ENCODE measurements around the gene GPD2. TPM values are rescaled to one million over a fixed set of nuclear protein-coding genes. Genes with fewer than 3 reads are reported as not detected.

GPD2 gene
- total and polyA plus RNA-seq, 2 experiments from 2014 or later = 11.3 to 27.4 TPM

DNA sequence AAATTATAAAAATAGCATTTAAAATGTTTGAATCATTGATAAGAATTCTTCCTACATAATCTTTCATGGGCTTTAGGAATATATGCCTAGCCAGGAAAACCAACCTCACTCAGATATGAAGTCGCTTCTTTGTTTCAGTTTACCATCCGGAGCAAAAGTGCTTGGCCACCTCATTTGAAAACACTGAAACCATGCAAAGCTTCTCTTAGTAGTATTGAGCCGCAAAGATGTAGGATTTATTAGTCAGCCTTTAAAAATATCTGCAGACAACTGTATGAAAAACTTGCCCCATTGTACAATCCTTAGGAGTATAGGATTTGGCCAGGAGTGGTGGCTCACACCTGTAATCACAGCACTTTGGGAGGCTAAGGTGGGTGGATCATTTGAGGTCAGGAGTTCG, 24.3 kb upstream of the GPD2 start:
- TF ChIP-seq, protein P1, sequence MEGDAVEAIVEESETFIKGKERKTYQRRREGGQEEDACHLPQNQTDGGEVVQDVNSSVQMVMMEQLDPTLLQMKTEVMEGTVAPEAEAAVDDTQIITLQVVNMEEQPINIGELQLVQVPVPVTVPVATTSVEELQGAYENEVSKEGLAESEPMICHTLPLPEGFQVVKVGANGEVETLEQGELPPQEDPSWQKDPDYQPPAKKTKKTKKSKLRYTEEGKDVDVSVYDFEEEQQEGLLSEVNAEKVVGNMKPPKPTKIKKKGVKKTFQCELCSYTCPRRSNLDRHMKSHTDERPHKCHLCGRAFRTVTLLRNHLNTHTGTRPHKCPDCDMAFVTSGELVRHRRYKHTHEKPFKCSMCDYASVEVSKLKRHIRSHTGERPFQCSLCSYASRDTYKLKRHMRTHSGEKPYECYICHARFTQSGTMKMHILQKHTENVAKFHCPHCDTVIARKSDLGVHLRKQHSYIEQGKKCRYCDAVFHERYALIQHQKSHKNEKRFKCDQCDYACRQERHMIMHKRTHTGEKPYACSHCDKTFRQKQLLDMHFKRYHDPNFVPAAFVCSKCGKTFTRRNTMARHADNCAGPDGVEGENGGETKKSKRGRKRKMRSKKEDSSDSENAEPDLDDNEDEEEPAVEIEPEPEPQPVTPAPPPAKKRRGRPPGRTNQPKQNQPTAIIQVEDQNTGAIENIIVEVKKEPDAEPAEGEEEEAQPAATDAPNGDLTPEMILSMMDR (IDR thresholded peaks at IDR 0.05; ENCODE audit: low read depth, low read length) = no peak
- H3K4me3 ChIP-seq = no peak overlapping the region
- no peak for DNase-seq (ENCODE audit: low read depth in 1 of 2, low spot score in 1 of 2)
- no peaks in the 10 kb centered on the region for H3K36me3 ChIP-seq
- H3K27ac ChIP-seq = no peak overlapping the region
- H3K27me3 ChIP-seq = no peaks in the 10 kb centered on the region
- H3K4me1 ChIP-seq (ENCODE audit: low read depth) = no peaks in the 10 kb centered on the region
- no peaks in the 10 kb centered on the region for H3K9me3 ChIP-seq (ENCODE audit: low read depth)

DNA sequence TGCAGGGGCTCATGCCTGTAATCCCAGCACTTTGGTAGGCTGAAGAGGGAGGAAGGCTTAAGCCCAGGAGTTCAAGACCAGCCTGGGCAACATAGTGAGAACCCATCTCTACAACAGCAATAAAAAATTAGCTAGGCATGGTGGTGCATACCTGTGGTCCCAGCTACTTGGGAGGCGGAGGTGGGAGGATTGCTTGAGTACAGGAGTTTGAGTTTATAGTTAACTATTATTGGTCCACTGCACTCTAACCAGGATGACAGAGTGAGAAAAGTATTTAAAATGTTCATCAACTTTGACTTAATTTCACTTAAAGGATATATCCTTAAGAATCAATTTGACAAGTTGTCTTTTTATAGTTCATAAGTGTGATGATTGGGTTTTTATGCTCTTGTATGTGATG, 14.3 kb upstream of the GPD2 start:
- no peak for DNase-seq (ENCODE audit: low read depth in 1 of 2, low spot score in 1 of 2)
- Histone ChIP-seq H3K4me3 (no peak overlapping the region), H3K9me3 (ENCODE audit: low read depth) (no peaks in the 10 kb centered on the region), H3K27ac (no peak overlapping the region), H3K4me1 (ENCODE audit: low read depth) (no peaks in the 10 kb centered on the region), H3K27me3 (no peaks in the 10 kb centered on the region), H3K36me3 (no peaks in the 10 kb centered on the region)
- TF ChIP-seq, protein P1 (IDR thresholded peaks at IDR 0.05; ENCODE audit: low read depth, low read length) = no peak

DNA sequence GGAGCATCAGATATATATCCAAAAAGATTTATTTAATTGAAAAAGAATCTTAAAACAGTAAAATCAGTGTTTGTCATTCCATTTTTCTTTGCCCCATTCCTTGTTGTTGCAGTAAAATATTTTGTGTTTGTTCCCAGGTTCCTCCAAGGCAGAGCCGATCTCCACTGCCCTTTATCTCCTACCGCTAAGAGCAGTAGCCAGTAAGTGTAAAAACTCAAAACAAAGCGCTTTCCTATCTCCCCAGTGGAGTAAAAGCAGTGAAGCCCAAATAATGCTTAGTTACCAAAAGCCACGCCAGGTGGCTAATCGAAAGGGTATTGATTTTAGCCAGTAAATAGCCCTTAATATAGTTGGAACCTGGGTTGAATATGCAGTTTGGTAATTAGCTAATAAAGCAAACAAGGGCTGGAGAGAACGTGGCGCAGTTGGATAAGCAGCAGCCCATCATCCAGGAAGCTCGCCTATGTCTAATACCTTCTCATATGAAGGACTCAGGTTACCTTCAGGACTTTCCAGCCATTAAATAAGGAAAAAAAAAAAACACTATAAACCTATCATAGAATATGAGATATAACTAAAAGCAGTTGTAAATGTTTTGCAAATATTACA, 12.4 kb upstream of the GPD2 start:
- no peak for DNase-seq (ENCODE audit: low read depth in 1 of 2, low spot score in 1 of 2)
- Histone ChIP-seq H3K4me1 (ENCODE audit: low read depth) (no peaks in the 10 kb centered on the region), H3K4me3 (no peak overlapping the region), H3K27me3 (no peaks in the 10 kb centered on the region), H3K27ac (no peak overlapping the region), H3K9me3 (ENCODE audit: low read depth) (no peaks in the 10 kb centered on the region), H3K36me3 (no peaks in the 10 kb centered on the region)
- TF ChIP-seq, protein P1 (IDR thresholded peaks at IDR 0.05; ENCODE audit: low read depth, low read length) = no peak

DNA sequence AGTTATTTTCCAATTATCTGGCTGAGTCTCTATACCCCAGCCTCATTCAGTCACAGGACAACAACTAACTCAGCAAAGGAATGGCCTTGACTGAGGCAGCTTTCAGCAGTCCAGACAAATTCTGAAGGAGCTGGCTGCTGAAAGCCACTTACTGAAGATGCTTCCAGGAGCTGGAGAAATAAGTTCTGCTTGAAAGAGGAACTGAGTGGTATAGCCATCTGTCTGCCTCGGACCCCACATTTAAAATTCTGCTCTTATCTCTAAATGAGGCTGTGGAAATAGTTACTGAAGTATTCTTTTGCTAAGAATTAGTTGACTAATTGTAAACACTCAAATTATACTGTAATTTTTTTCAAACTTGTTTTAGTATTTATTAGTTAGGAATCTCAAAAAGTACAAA, 9.1 kb upstream of the GPD2 start:
- TF ChIP-seq, protein P1 (IDR thresholded peaks at IDR 0.05; ENCODE audit: low read depth, low read length) = no peak
- Histone ChIP-seq H3K4me1 (ENCODE audit: low read depth) (no peaks in the 10 kb centered on the region), H3K4me3 (no peak overlapping the region), H3K9me3 (ENCODE audit: low read depth) (no peaks in the 10 kb centered on the region), H3K27ac (no peak overlapping the region), H3K27me3 (no peaks in the 10 kb centered on the region), H3K36me3 (no peaks in the 10 kb centered on the region)
- DNase-seq (ENCODE audit: low read depth in 1 of 2, low spot score in 1 of 2) = no peak

DNA sequence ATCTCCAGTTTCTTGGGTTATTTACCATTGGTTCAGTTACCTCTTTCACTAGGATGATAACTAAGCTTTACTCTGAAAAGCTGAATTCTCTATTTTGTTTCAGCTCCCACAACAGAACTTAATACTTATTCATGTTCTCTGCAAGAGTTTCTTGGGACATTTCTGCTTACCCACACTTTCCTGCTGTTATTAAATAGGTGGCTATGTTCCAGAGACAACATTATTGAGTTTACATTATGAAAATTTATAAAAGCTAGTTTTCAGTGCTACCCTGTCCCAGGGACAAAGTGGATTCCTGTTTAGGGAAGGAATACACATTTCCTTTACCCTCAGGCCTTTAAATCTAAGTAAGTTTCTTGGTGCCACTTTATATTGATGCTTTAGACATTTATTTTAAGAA, 7.0 kb upstream of the GPD2 start:
- no peak for DNase-seq (ENCODE audit: low read depth in 1 of 2, low spot score in 1 of 2)
- H3K4me1 ChIP-seq (ENCODE audit: low read depth) = no peaks in the 10 kb centered on the region
- no peaks in the 10 kb centered on the region for H3K36me3 ChIP-seq
- no peak overlapping the region for H3K4me3 ChIP-seq
- no peaks in the 10 kb centered on the region for H3K27me3 ChIP-seq
- TF ChIP-seq, protein P1 (IDR thresholded peaks at IDR 0.05; ENCODE audit: low read depth, low read length) = no peak
- H3K9me3 ChIP-seq (ENCODE audit: low read depth) = no peaks in the 10 kb centered on the region
- H3K27ac ChIP-seq = no peak overlapping the region
